HFFc6 (cell line): ENCODE data around the gene GSC. TPM values are rescaled to one million over a fixed set of nuclear protein-coding genes. Genes with fewer than 3 reads are reported as not detected.

Experiments used
- DNase-seq: peaks from one replicate; pipeline ENCODE4 v3.0.0-alpha.2; 2018
- H3K27ac Mint-ChIP-seq: 2 replicates; pipeline ENCODE4 v1.8.0; 2020; ENCODE audit warnings: mild to moderate bottlenecking, mixed read lengths
- H3K27me3 Mint-ChIP-seq: 2 replicates; pipeline ENCODE4 v1.8.0; 2021; ENCODE audit warnings: mild to moderate bottlenecking, moderate library complexity, mixed read lengths; ENCODE audit not compliant: insufficient read depth
- H3K36me3 Mint-ChIP-seq: 2 replicates; pipeline ENCODE4 v1.8.0; 2021; ENCODE audit warnings: low read depth, mixed read lengths
- H3K4me1 Mint-ChIP-seq: 2 replicates; pipeline ENCODE4 v1.8.0; 2020; ENCODE audit warnings: low read depth, mixed read lengths
- H3K4me3 Mint-ChIP-seq: 2 replicates; pipeline ENCODE4 v1.8.0; 2020; ENCODE audit warnings: mild to moderate bottlenecking, moderate library complexity, mixed read lengths
- H3K9me3 Mint-ChIP-seq: 2 replicates; pipeline ENCODE4 v1.8.0; 2020; ENCODE audit warnings: mild to moderate bottlenecking, mixed read lengths
- CTCF ChIP-seq: fragments of 200-600 bp; sonication (generic); IDR thresholded peaks from 2 replicates; pipeline ENCODE4 v1.5.0; 2021; ENCODE audit warnings: antibody characterized with exemption, mild to moderate bottlenecking
- total RNA-seq, 6 experiments: library from RNA; stranded (reverse); fragmentation: NEBNext Ultra II Directional; extraction: Animal tissue kit (Norgen Biotek cat#: 25700); gene quantifications; 2 replicates in 1 of 6; 3 replicates in 5 of 6; pipeline ENCODE4 v1.2.3, GENCODE V29; 2021

Gene GSC
- total RNA-seq, 6 experiments from 2014 or later: not detected

GRCh38 chr14:94797887-94798286, 28.0 kb upstream of the GSC start:
- H3K27ac Mint-ChIP-seq: no peak overlapping the region
- H3K36me3 Mint-ChIP-seq: no peaks in the 10 kb centered on the region
- no peak for TF ChIP-seq CTCF
- H3K9me3 Mint-ChIP-seq: peaks cover 66% of the 10 kb centered on the region
- no peak overlapping the region for H3K4me3 Mint-ChIP-seq
- no peaks in the 10 kb centered on the region for H3K27me3 Mint-ChIP-seq
- no peak for DNase-seq
- no peaks in the 10 kb centered on the region for H3K4me1 Mint-ChIP-seq

GRCh38 chr14:94796278-94796677, 26.4 kb upstream of the GSC start:
- Mint-ChIP-seq H3K4me1 (no peaks in the 10 kb centered on the region), H3K27me3 (peaks cover 1% of the 10 kb centered on the region; the same call in 1 of the 2 replicates), H3K9me3 (peaks cover 71% of the 10 kb centered on the region), H3K4me3 (no peak overlapping the region), H3K27ac (no peak overlapping the region), H3K36me3 (no peaks in the 10 kb centered on the region)
- TF ChIP-seq CTCF: no peak
- DNase-seq: no peak

GRCh38 chr14:94795372-94795771, 25.5 kb upstream of the GSC start:
- TF ChIP-seq CTCF: no peak
- no peak overlapping the region for H3K27ac Mint-ChIP-seq
- no peak for DNase-seq
- H3K36me3 Mint-ChIP-seq: peaks cover 6% of the 10 kb centered on the region
- peaks cover 71% of the 10 kb centered on the region for H3K9me3 Mint-ChIP-seq
- H3K27me3 Mint-ChIP-seq: peaks cover 1% of the 10 kb centered on the region; the same call in 1 of the 2 replicates
- no peak overlapping the region for H3K4me3 Mint-ChIP-seq
- no peaks in the 10 kb centered on the region for H3K4me1 Mint-ChIP-seq

- H3K27ac Mint-ChIP-seq: no peak overlapping the region
- DNase-seq: no peak
These were observed 24.0 kb upstream of the GSC start for GRCh38 chr14:94793901-94794300.

GRCh38 chr14:94787655-94788054, 17.7 kb upstream of the GSC start:
- Mint-ChIP-seq H3K27me3 (peaks cover 1% of the 10 kb centered on the region; the same call in 1 of the 2 replicates), H3K4me1 (no peaks in the 10 kb centered on the region), H3K36me3 (peaks cover 6% of the 10 kb centered on the region), H3K4me3 (no peak overlapping the region), H3K27ac (no peak overlapping the region), H3K9me3 (peaks cover 38% of the 10 kb centered on the region)
- no peak for DNase-seq
- no peak for TF ChIP-seq CTCF

More at GRCh38 chr14:94793901-94794300, 24.0 kb upstream of the GSC start:
- Mint-ChIP-seq H3K4me1 (no peaks in the 10 kb centered on the region), H3K27me3 (peaks cover 1% of the 10 kb centered on the region; the same call in 1 of the 2 replicates), H3K36me3 (peaks cover 6% of the 10 kb centered on the region), H3K4me3 (no peak overlapping the region), H3K9me3 (peaks cover 61% of the 10 kb centered on the region)
- no peak for TF ChIP-seq CTCF

- Mint-ChIP-seq H3K27ac (no peak overlapping the region), H3K9me3 (peaks cover 40% of the 10 kb centered on the region), H3K4me1 (no peaks in the 10 kb centered on the region), H3K27me3 (no peaks in the 10 kb centered on the region), H3K4me3 (no peak overlapping the region), H3K36me3 (peaks cover 6% of the 10 kb centered on the region)
- no peak for TF ChIP-seq CTCF
- no peak for DNase-seq
These were observed 17.2 kb upstream of the GSC start for GRCh38 chr14:94787092-94787491.
